Thyroid gland (tissue), 4 donors: ENCODE data around the gene GATC. TPM values are rescaled to one million over a fixed set of nuclear protein-coding genes. Genes with fewer than 3 reads are reported as not detected.

Experiments
- DNase-seq, 2 donors: peaks; one replicate each; pipeline ENCODE4 v3.0.0-alpha.2; 2019
- H3K27ac ChIP-seq, 3 donors: fragments of 200-600 bp; sonication (generic); 1 replicate in 2 of 3; 2 replicates in 1 of 3; pipeline ENCODE4 v1.5.1; 2016 to 2019; ENCODE audit warnings: mild to moderate bottlenecking in 1 of 3, moderate library complexity in 1 of 3
- H3K27me3 ChIP-seq: fragments of 200-600 bp; sonication (generic); one replicate; pipeline ENCODE4 v1.5.1; 2019
- H3K36me3 ChIP-seq, 2 donors: fragments of 200-600 bp; sonication (generic); one replicate each; pipeline ENCODE4 v1.5.1; 2016 to 2019
- H3K4me1 ChIP-seq, 2 donors: fragments of 200-600 bp; sonication (generic); one replicate each; pipeline ENCODE4 v1.5.1; 2017 to 2019
- H3K4me3 ChIP-seq, 3 donors: fragments of 200-600 bp; sonication (generic); replicated peaks in 1 of 3; 1 replicate in 2 of 3; 2 replicates in 1 of 3; pipeline ENCODE4 v1.5.1; 2016; ENCODE audit warnings: mild to moderate bottlenecking in 1 of 3
- H3K9me3 ChIP-seq: fragments of 200-600 bp; sonication (generic); one replicate; pipeline ENCODE4 v1.5.1; 2017
- CTCF ChIP-seq, 6 experiments: fragments of 200-600 bp in 3 of 6; fragments of 450-650 bp in 3 of 6; sonication (generic) in 3 of 6; IDR thresholded peaks; one replicate each; pipeline ENCODE4 v1.5.1; 2016 to 2019; ENCODE audit warnings: antibody characterized with exemption in 6 of 6, mild to moderate bottlenecking in 2 of 6, inconsistent platforms in 1 of 6, moderate library complexity in 1 of 6
- POLR2A ChIP-seq, 2 donors: fragments of 450-650 bp; IDR thresholded peaks; one replicate each; pipeline ENCODE4 v1.6.1; 2017; ENCODE audit warnings: antibody characterized with exemption in 2 of 2, mild to moderate bottlenecking in 2 of 2, moderate library complexity in 1 of 2
- WGBS, 2 donors: methylation state at CpG; one replicate each; pipeline ENCODE4 v1.1.5; 2017; 5-methylcytosine and 5-hydroxymethylcytosine counted together
- intact Hi-C: fragments of 100-400 bp; cut with DNase I; formaldehyde crosslinking; loops from one replicate; pipeline ENCODE4 v1.15.1; 2023
- total RNA-seq, 4 donors: library from RNA; depleted of rRNA; stranded (reverse); fragments of >200 nt; gene quantifications; one replicate each; pipeline ENCODE4 v1.2.3, GENCODE V29; 2016

The GATC gene
- total RNA-seq, 4 donors from 2014 or later = 32.4 to 38.4 (median 36.6) TPM

- Histone ChIP-seq H3K27me3 (no peaks in the 10 kb centered on the region), H3K27ac (no peak overlapping the region), H3K4me1 (no peaks in the 10 kb centered on the region), H3K4me3 (no peak overlapping the region), H3K36me3 (peaks cover 24 to 26% of the 10 kb centered on the region in 2 donors), H3K9me3 (no peaks in the 10 kb centered on the region)
- DNase-seq = no peak
- WGBS, 2 donors = 79 to 82% methylated on average over 7 of the region's 7 CpGs
- intact Hi-C loops = no loop called here
- TF ChIP-seq POLR2A (IDR thresholded peaks at IDR 0.05) (no peak), CTCF (IDR thresholded peaks at IDR 0.05) (no peak)
Measured at GRCh38 chr12:120455302-120455701, 9.1 kb downstream of the GATC start.

- peaks cover 38 to 40% of the 10 kb centered on the region in 2 donors for H3K36me3 ChIP-seq
- H3K27me3 ChIP-seq = no peaks in the 10 kb centered on the region
- DNase-seq = no peak
Measured at GRCh38 chr12:120457133-120457532, 10.9 kb downstream of the GATC start.

GRCh38 chr12:120460157-120460556, 13.9 kb downstream of the GATC start:
- 94 to 98% methylated on average over 3 of the region's 3 CpGs for WGBS, 2 donors
- intact Hi-C loops = no loop called here
- TF ChIP-seq POLR2A (IDR thresholded peaks at IDR 0.05) (no peak), CTCF (IDR thresholded peaks at IDR 0.05) (no peak)
- no peak overlapping the region for H3K4me3 ChIP-seq
- DNase-seq = no peak
- H3K9me3 ChIP-seq = no peaks in the 10 kb centered on the region
- no peaks in the 10 kb centered on the region for H3K27me3 ChIP-seq
- H3K27ac ChIP-seq = no peak overlapping the region
- H3K36me3 ChIP-seq = peaks cover 69 to 70% of the 10 kb centered on the region in 2 donors
- H3K4me1 ChIP-seq = no peaks in the 10 kb centered on the region

More at GRCh38 chr12:120457133-120457532, 10.9 kb downstream of the GATC start:
- no peaks in the 10 kb centered on the region for H3K9me3 ChIP-seq
- intact Hi-C loops = no loop called here
- H3K4me3 ChIP-seq = no peak overlapping the region
- WGBS, 2 donors = 87% methylated on average over 6 of the region's 6 CpGs
- no peaks in the 10 kb centered on the region for H3K4me1 ChIP-seq
- no peak overlapping the region for H3K27ac ChIP-seq
- TF ChIP-seq CTCF (IDR thresholded peaks at IDR 0.05) = no peak
- no peak for TF ChIP-seq POLR2A (IDR thresholded peaks at IDR 0.05)

- H3K9me3 ChIP-seq = no peaks in the 10 kb centered on the region
- H3K4me1 ChIP-seq = peaks cover 0 to 3% of the 10 kb centered on the region in 2 donors
- peaks cover 65 to 72% of the 10 kb centered on the region in 2 donors for H3K36me3 ChIP-seq
- TF ChIP-seq CTCF (IDR thresholded peaks at IDR 0.05) (no peak), POLR2A (IDR thresholded peaks at IDR 0.05) (no peak)
- no peak for DNase-seq
- intact Hi-C loops = no loop called here
- 86 to 87% methylated on average over 3 of the region's 3 CpGs for WGBS, 2 donors
- H3K4me3 ChIP-seq = no peak overlapping the region
- no peaks in the 10 kb centered on the region for H3K27me3 ChIP-seq
- no peak overlapping the region for H3K27ac ChIP-seq
Measured at GRCh38 chr12:120462099-120462640, 15.9 kb downstream of the GATC start.

GRCh38 chr12:120463712-120464111, 17.5 kb downstream of the GATC start:
- intact Hi-C loops = no loop called here
- H3K9me3 ChIP-seq = no peaks in the 10 kb centered on the region
- peaks cover 5 to 6% of the 10 kb centered on the region in 2 donors for H3K4me1 ChIP-seq
- no peak for DNase-seq
- no peak overlapping the region for H3K4me3 ChIP-seq
- WGBS, 2 donors = 88 to 95% methylated on average over 5 of the region's 5 CpGs
- peaks cover 61 to 62% of the 10 kb centered on the region in 2 donors for H3K36me3 ChIP-seq
- no peak overlapping the region for H3K27ac ChIP-seq
- H3K27me3 ChIP-seq = no peaks in the 10 kb centered on the region
- TF ChIP-seq POLR2A (IDR thresholded peaks at IDR 0.05) (no peak), CTCF (IDR thresholded peaks at IDR 0.05) (no peak)
